Measurements from ENCODE around the gene S100A5.

S100A5 gene

DNA sequence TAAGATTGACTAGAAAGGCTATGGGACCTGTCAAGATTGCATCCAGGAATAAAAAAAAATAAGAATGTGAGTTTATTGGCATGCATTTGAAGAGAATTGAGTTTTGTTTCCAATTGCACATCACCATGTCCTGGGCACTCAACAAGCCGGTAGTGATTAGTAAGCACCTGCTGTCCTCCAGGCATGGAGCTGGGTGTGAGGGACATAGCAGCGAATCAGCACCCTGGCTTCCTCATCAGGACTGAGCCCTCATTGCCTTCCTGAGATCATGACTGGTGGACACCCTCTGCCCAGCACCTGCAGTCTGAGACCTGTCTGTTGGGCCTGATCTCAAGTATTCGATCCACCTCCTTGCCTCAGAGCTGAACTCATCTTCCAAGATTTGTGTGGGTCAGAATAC is 31.7 kb downstream of the S100A5 start:
- TF ChIP-seq MYC (IDR thresholded peaks at IDR 0.05; ENCODE audit: low read depth, low read length) (no peak), POLR2A (IDR thresholded peaks at IDR 0.05; ENCODE audit: extremely low read depth, insufficient read length) (no peak)
- TF ChIP-seq, protein P1, sequence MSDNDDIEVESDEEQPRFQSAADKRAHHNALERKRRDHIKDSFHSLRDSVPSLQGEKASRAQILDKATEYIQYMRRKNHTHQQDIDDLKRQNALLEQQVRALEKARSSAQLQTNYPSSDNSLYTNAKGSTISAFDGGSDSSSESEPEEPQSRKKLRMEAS (IDR thresholded peaks at IDR 0.05; ENCODE audit: low read depth, low read length), result no peak
- TF ChIP-seq, protein P2, sequence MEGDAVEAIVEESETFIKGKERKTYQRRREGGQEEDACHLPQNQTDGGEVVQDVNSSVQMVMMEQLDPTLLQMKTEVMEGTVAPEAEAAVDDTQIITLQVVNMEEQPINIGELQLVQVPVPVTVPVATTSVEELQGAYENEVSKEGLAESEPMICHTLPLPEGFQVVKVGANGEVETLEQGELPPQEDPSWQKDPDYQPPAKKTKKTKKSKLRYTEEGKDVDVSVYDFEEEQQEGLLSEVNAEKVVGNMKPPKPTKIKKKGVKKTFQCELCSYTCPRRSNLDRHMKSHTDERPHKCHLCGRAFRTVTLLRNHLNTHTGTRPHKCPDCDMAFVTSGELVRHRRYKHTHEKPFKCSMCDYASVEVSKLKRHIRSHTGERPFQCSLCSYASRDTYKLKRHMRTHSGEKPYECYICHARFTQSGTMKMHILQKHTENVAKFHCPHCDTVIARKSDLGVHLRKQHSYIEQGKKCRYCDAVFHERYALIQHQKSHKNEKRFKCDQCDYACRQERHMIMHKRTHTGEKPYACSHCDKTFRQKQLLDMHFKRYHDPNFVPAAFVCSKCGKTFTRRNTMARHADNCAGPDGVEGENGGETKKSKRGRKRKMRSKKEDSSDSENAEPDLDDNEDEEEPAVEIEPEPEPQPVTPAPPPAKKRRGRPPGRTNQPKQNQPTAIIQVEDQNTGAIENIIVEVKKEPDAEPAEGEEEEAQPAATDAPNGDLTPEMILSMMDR (IDR thresholded peaks at IDR 0.05; ENCODE audit: low read depth, low read length), result no peak
- no peak overlapping the region for H3K4me3 ChIP-seq (ENCODE audit: low read depth, low read length)
- no peak for DNase-seq (ENCODE audit: low read depth)

DNA sequence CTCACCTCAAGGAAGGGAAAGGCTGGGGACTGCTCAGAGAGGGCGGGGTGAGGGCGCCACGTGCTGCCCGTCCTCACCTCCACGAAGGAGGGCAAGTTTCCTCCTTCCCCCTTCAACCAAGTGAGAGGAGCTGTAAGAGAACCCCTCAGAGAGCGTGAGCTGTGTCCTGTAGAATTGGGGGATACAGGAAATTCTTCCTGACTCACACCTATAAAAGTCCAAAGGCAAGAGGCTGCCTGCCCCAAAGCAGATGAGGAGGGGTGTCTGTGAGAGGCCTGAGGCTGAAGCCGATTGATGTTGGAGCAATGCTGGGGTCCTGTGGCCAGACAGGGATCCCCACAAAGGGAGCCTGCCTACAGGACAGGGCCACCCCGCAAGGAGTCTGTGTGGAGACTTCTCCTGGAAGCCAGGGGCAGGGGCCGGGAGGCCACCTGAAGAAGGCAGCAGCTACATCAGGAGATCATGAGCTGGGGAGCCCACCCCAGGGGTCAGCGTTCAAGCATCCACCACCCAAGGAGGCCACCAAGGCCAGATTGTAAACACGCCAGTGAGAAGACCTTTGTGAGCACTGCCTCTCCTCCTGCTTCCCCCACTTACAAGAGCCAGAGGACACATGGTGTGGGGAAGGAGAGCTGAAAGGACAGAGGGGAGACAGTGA is 32.7 kb downstream of the S100A5 start:
- no peak overlapping the region for H3K4me3 ChIP-seq (ENCODE audit: low read depth, low read length)
- TF ChIP-seq, protein P1 (IDR thresholded peaks at IDR 0.05; ENCODE audit: low read depth, low read length), result no peak
- TF ChIP-seq, protein P2 (IDR thresholded peaks at IDR 0.05; ENCODE audit: low read depth, low read length), result no peak
- no peak for TF ChIP-seq MYC (IDR thresholded peaks at IDR 0.05; ENCODE audit: low read depth, low read length)
- TF ChIP-seq POLR2A (IDR thresholded peaks at IDR 0.05; ENCODE audit: extremely low read depth, insufficient read length), result no peak
- DNase-seq (ENCODE audit: low read depth), result no peak

DNA sequence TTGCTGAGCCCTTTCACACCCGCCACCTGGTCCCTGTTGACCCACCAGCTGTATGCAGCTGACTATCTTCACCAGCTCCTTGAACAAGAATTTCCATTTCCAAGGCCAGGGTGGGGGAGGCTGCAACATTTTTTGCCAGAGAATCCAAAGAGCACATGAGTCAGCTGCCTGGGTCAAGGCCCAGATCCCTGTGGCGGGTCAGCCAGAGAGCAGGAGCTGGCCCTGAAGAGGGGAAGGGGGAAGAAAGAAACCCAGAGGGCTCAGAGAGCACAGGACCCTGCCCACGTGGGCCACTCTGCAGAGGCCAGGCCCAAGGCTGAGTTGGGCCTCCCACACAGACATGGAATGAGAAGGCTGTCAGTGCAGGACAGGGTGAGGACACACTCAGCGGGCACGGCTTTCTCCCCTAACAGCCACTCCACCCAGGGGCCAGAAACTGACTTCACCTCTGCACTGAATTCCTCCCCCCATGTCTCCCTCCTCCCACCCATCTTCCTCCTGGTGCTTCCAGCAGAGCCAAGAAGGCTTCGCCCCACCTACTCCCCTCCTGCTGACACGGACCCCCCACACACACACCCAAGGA is 33.8 kb downstream of the S100A5 start:
- DNase-seq (ENCODE audit: low read depth), result no peak
- TF ChIP-seq, protein P2 (IDR thresholded peaks at IDR 0.05; ENCODE audit: low read depth, low read length), result no peak
- TF ChIP-seq POLR2A (IDR thresholded peaks at IDR 0.05; ENCODE audit: extremely low read depth, insufficient read length) (no peak), MYC (IDR thresholded peaks at IDR 0.05; ENCODE audit: low read depth, low read length) (no peak)
- TF ChIP-seq, protein P1 (IDR thresholded peaks at IDR 0.05; ENCODE audit: low read depth, low read length), result no peak
- no peak overlapping the region for H3K4me3 ChIP-seq (ENCODE audit: low read depth, low read length)

DNA sequence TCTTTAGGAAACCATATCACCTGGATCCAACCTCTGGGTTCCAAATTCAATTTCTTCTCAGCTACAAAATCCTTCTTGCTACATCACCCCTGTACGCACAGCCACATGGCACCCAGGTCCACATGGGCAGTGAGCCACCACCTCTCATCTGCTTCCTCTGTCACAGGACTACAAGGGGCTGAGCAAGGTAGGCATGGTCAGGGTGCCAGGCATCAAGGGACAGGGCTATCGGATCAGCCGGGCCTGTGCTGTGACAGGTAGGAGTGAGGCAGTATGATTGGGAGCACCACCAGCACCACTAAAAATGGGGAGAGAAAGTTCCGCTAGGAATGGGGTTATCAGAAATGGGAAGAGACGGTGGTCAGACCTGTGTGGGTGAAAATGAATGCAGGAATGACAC is 34.3 kb downstream of the S100A5 start:
- no peak for DNase-seq (ENCODE audit: low read depth)
- H3K4me3 ChIP-seq (ENCODE audit: low read depth, low read length), result no peak overlapping the region

DNA sequence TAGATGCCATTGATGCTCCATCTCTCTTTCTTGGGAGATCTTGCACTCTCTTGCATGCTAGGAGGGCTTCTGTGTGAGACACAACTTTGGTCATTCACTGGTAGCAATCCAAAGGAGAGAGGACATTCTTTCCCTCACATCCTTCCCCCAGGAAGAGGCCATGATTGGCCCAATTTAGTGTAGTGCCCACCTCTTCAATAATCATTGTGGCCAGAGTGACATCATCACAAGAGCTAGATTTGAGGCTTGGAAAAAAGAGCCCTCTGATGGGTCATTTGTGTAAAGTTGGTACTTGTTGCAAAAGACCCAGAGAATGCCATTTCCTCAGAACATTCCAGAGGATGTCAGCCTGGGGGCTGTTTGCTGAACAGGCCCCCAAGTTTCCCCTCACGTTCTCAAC is 35.2 kb downstream of the S100A5 start:
- TF ChIP-seq MYC (IDR thresholded peaks at IDR 0.05; ENCODE audit: low read depth, low read length), result no peak
- TF ChIP-seq, protein P2 (IDR thresholded peaks at IDR 0.05; ENCODE audit: low read depth, low read length), result no peak
- TF ChIP-seq, protein P1 (IDR thresholded peaks at IDR 0.05; ENCODE audit: low read depth, low read length), result no peak
- no peak for TF ChIP-seq POLR2A (IDR thresholded peaks at IDR 0.05; ENCODE audit: extremely low read depth, insufficient read length)
- no peak for DNase-seq (ENCODE audit: low read depth)

More for the DNA sequence above, 34.3 kb downstream of the S100A5 start:
- no peak for TF ChIP-seq POLR2A (IDR thresholded peaks at IDR 0.05; ENCODE audit: extremely low read depth, insufficient read length)
- TF ChIP-seq, protein P2 (IDR thresholded peaks at IDR 0.05; ENCODE audit: low read depth, low read length), result no peak

More for the DNA sequence above, 35.2 kb downstream of the S100A5 start:
- H3K4me3 ChIP-seq (ENCODE audit: low read depth, low read length), result no peak overlapping the region

Data from NB4 (cell line).